HepG2 (cell line): Measurements from ENCODE around the gene DHRS1. TPM values are rescaled to one million over a fixed set of nuclear protein-coding genes. Genes with fewer than 3 reads are reported as not detected.

Experiments used
- AGO2 ChIP-seq: fragments of 200-400 bp; formaldehyde crosslinking; optimal IDR thresholded peaks from 2 replicates; pipeline ENCODE3; 2017; ENCODE audit warnings: mild to moderate bottlenecking, low read depth, low read length, moderate library complexity
- FUBP1 ChIP-seq: sonication (generic); formaldehyde crosslinking; IDR thresholded peaks from 2 replicates; pipeline ENCODE4 v1.5.1; 2020; ENCODE audit warnings: missing genetic modification reagents, mild to moderate bottlenecking, borderline replicate concordance
- KAT8 ChIP-seq: IDR thresholded peaks from 2 replicates; pipeline ENCODE4 v1.6.1; 2016; ENCODE audit warnings: missing genetic modification reagents, missing compliant biosample characterization
- MZF1 ChIP-seq: sonication (generic); formaldehyde crosslinking; IDR thresholded peaks from 2 replicates; pipeline ENCODE4 v1.8.1; 2023; ENCODE audit warnings: mild to moderate bottlenecking, missing genetic modification reagents, borderline replicate concordance
- NONO ChIP-seq, 2 experiments: fragments of 450-650 bp in 1 of 2; sonication (generic) in 1 of 2; formaldehyde crosslinking in 1 of 2; IDR thresholded peaks in 1 of 2; conservative IDR thresholded peaks in 1 of 2; 2 replicates each; pipeline versions ENCODE4 v1.6.1 to v1.8.0; 2017 to 2022; ENCODE audit warnings: mild to moderate bottlenecking in 1 of 2, missing genetic modification reagents in 1 of 2, moderate library complexity in 1 of 2
- REPIN1 ChIP-seq: sonication (generic); formaldehyde crosslinking; IDR thresholded peaks from 2 replicates; pipeline ENCODE4 v1.8.0; 2022; ENCODE audit warnings: missing genetic modification reagents, low read depth, mild to moderate bottlenecking, borderline replicate concordance
- ZBTB1 ChIP-seq: sonication (generic); formaldehyde crosslinking; IDR thresholded peaks from 2 replicates; pipeline ENCODE4 v1.4.0; 2020; ENCODE audit warnings: missing genetic modification reagents, borderline replicate concordance
- ZNF407 ChIP-seq: sonication (generic); formaldehyde crosslinking; IDR thresholded peaks from one replicate; pipeline ENCODE4 v1.5.1; 2020; ENCODE audit warnings: mild to moderate bottlenecking, missing genetic modification reagents; ENCODE audit errors: not compliant biosample characterization
- ZNF576 ChIP-seq: sonication (generic); formaldehyde crosslinking; IDR thresholded peaks from 2 replicates; pipeline ENCODE4 v1.4.0; 2020; ENCODE audit warnings: mild to moderate bottlenecking, missing genetic modification reagents
- ZNF687 ChIP-seq: sonication (generic); formaldehyde crosslinking; IDR thresholded peaks from 2 replicates; pipeline ENCODE4 v1.5.1; 2020; ENCODE audit warnings: mild to moderate bottlenecking, missing genetic modification reagents, moderate library complexity
- polyA plus RNA-seq, 8 experiments: library from polyadenylated mRNA; depleted of rRNA in 3 of 8; stranded (reverse) in 7 of 8; unstranded in 1 of 8; fragments of >200 nt; fragmentation: Illumina TruSeq in 4 of 8; extraction: Trizol in 4 of 8; gene quantifications; 2 replicates each; pipeline versions ENCODE4 v1.2.1 to v1.2.3, GENCODE V29; 2011 to 2016; ENCODE audit warnings: low read depth in 4 of 8, missing spikeins in 1 of 8, mixed read lengths in 1 of 8; ENCODE audit not compliant: insufficient read depth in 1 of 8
- total RNA-seq, 5 experiments: library from RNA; depleted of rRNA; stranded (reverse); fragments of >200 nt; fragmentation: Illumina TruSeq; extraction: Trizol; gene quantifications; 2 replicates each; pipeline ENCODE4 v1.2.3, GENCODE V29; 2016; ENCODE audit warnings: low read depth in 1 of 5

The DHRS1 gene
- total and polyA plus RNA-seq, 2 of the 13 experiments (the other 11 are each of a cell fraction or from before 2014, with no cell fraction given), result 49.8 to 60.8 TPM

GRCh38 chr14:24296341-24297157 is 3.0 kb downstream of the DHRS1 start (continued):
- TF ChIP-seq ZNF407 (CRISPR knock-in tag) (no peak), AGO2 (peak; percentile 31), REPIN1 (CRISPR knock-in tag) (no peak), MZF1 (peak; percentile 98), FUBP1 (CRISPR knock-in tag) (0 out of 2 replicates have a peak, but pooled peaks have one; percentile 84), KAT8 (CRISPR knock-in tag) (peak; percentile 70; the same call in 1 of the 2 replicates), ZBTB1 (CRISPR knock-in tag) (0 out of 2 replicates have a peak, but pooled peaks have one; percentile 22), ZNF687 (CRISPR knock-in tag) (peak; percentile 60), ZNF576 (CRISPR knock-in tag) (0 out of 2 replicates have a peak, but pooled peaks have one; percentile 69), NONO (IDR thresholded peaks at IDR 0.05) (no peak), NONO (CRISPR knock-in tag; conservative IDR thresholded peaks at IDR 0.05) (0 out of 2 replicates have a peak, but pooled peaks have one; percentile 28)
